ENCODE results near the gene TICAM1.

DNA sequence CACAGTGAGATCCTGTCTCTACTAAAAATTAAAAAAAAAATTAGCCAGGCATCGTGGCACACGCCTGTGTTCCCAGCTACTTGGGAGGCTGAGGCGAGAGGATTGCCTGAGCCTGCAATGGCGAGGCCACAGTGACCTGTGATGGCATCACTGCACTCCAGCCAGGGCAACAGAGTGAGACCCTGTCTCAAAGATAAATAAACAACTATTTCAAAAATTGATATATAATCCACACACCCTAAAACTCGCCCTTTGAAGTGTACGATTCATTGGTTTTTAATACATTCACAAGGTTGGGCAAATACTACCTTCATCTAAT, 12.1 kb upstream of the TICAM1 start:
- TF ChIP-seq CTCF (conservative IDR thresholded peaks at IDR 0.05; ENCODE audit: low read depth in 2 of 2) (no peak), CREB1 (CRISPR knock-in tag; IDR thresholded peaks at IDR 0.05; ENCODE audit: low read depth) (no peak), EZH2 (IDR thresholded peaks at IDR 0.05; ENCODE audit: low read depth, unreplicated experiment) (no peak), EZH2phosphoT487 (IDR thresholded peaks at IDR 0.05; ENCODE audit: unreplicated experiment) (no peak), POLR2AphosphoS5 (IDR thresholded peaks at IDR 0.05; ENCODE audit: low read depth) (no peak), JUNB (IDR thresholded peaks at IDR 0.05; ENCODE audit: unreplicated experiment) (no peak), ZNF114 (CRISPR knock-in tag; IDR thresholded peaks at IDR 0.05) (no peak)
- TF ChIP-seq, protein P1, sequence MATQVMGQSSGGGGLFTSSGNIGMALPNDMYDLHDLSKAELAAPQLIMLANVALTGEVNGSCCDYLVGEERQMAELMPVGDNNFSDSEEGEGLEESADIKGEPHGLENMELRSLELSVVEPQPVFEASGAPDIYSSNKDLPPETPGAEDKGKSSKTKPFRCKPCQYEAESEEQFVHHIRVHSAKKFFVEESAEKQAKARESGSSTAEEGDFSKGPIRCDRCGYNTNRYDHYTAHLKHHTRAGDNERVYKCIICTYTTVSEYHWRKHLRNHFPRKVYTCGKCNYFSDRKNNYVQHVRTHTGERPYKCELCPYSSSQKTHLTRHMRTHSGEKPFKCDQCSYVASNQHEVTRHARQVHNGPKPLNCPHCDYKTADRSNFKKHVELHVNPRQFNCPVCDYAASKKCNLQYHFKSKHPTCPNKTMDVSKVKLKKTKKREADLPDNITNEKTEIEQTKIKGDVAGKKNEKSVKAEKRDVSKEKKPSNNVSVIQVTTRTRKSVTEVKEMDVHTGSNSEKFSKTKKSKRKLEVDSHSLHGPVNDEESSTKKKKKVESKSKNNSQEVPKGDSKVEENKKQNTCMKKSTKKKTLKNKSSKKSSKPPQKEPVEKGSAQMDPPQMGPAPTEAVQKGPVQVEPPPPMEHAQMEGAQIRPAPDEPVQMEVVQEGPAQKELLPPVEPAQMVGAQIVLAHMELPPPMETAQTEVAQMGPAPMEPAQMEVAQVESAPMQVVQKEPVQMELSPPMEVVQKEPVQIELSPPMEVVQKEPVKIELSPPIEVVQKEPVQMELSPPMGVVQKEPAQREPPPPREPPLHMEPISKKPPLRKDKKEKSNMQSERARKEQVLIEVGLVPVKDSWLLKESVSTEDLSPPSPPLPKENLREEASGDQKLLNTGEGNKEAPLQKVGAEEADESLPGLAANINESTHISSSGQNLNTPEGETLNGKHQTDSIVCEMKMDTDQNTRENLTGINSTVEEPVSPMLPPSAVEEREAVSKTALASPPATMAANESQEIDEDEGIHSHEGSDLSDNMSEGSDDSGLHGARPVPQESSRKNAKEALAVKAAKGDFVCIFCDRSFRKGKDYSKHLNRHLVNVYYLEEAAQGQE (IDR thresholded peaks at IDR 0.05; ENCODE audit: unreplicated experiment), result no peak
- TF ChIP-seq, protein P2, sequence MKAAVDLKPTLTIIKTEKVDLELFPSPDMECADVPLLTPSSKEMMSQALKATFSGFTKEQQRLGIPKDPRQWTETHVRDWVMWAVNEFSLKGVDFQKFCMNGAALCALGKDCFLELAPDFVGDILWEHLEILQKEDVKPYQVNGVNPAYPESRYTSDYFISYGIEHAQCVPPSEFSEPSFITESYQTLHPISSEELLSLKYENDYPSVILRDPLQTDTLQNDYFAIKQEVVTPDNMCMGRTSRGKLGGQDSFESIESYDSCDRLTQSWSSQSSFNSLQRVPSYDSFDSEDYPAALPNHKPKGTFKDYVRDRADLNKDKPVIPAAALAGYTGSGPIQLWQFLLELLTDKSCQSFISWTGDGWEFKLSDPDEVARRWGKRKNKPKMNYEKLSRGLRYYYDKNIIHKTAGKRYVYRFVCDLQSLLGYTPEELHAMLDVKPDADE (IDR thresholded peaks at IDR 0.05), result no peak

Data from GM23338 (cell line).